Measurements from ENCODE around the gene AQP12B.

The AQP12B gene

DNA sequence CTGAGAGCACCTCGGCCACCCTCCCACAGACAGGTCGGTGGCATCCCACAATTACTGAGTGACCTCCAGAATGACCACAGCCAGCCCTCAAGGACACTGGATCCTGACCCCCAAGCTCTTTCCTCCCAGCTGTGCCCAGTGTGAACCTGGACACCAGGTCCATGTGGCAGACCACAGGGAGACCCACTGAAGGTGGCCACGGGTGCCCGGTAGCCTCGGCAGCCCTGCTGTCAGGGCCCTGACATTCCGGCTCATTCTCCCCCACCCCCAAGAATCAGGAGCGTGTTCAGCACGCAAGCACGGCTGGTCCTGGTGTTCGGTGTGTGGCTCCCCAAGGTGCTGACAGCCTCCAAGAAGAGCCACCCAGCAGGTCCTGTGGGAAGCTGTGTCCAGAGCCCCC, 41.7 kb upstream of the AQP12B start (continued):
- no peak for TF ChIP-seq TOX (CRISPR knock-in tag; IDR thresholded peaks at IDR 0.05; ENCODE audit: borderline replicate concordance)
- TF ChIP-seq PATZ1 (CRISPR knock-in tag; IDR thresholded peaks at IDR 0.05; ENCODE audit: borderline replicate concordance): no peak
- TF ChIP-seq ESRRG (CRISPR knock-in tag; IDR thresholded peaks at IDR 0.05): no peak

GRCh38 chr2:240723851-240724250, 41.2 kb upstream of the AQP12B start:
- TF ChIP-seq PPARA (CRISPR knock-in tag; IDR thresholded peaks at IDR 0.05; ENCODE audit: borderline replicate concordance) (no peak), ARNTL (CRISPR knock-in tag; IDR thresholded peaks at IDR 0.05; ENCODE audit: borderline replicate concordance, low read depth) (no peak), BACH2 (CRISPR knock-in tag; IDR thresholded peaks at IDR 0.05; ENCODE audit: borderline replicate concordance) (no peak), TOX (CRISPR knock-in tag; IDR thresholded peaks at IDR 0.05; ENCODE audit: borderline replicate concordance) (no peak), RARB (CRISPR knock-in tag; IDR thresholded peaks at IDR 0.05) (no peak), ZNF70 (CRISPR knock-in tag; IDR thresholded peaks at IDR 0.05) (no peak), TCF4 (CRISPR knock-in tag; IDR thresholded peaks at IDR 0.05; ENCODE audit: borderline replicate concordance) (no peak)

DNA sequence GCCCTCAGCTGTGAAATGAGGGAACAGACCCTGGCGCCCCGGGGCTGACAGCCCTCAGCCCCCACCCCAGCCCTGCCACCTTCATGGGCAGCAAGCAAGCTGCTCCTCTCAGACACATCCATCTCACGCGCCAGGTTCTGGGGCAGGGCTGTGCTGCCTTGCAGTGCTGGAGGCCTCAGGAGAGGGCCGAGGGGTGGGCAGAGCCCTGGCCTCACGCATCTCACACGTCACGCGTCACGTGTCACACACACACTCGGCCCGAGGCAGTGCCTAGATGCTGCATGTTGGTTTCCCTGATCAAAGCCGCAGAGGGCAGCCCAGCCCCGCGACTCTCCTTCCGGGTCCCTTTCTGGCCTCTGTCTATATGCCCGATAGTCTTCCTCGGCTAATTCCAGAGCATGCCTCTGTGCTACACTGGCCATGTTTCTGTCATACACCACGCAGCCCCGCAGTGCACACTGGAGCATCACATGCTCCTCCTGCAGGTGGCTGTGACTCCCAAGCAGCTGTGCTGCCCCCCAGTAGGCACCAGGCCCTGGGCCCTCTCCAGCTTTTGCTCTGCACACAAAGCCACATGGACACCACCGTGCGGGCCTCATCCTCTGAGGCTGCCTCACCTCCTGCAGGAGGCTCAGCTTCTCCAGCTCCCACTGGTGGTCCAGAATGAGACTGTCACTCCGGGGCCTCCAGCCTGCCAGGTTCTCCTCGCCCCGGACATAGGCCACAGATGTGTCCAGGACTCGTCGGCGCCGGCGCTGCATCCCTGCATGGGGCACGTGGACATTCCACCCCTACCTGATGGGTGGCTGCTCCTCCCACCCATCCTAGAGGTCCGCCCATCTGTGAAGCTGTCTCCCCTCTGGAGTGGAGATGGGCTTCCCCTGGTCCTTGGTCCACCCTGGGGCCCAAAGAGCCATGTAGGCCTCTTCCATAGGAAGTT, 40.4 kb upstream of the AQP12B start:
- no peak for ATAC-seq
- TF ChIP-seq ZFP30 (CRISPR knock-in tag; IDR thresholded peaks at IDR 0.05) (no peak), ISL1 (CRISPR knock-in tag; IDR thresholded peaks at IDR 0.05) (no peak), CSDC2 (CRISPR knock-in tag; IDR thresholded peaks at IDR 0.05) (no peak), ZFP3 (CRISPR knock-in tag; IDR thresholded peaks at IDR 0.05) (no peak)

More at GRCh38 chr2:240723851-240724250, 41.2 kb upstream of the AQP12B start:
- no peak for ATAC-seq

GRCh38 chr2:240722376-240722775, 39.7 kb upstream of the AQP12B start:
- TF ChIP-seq, protein P1, sequence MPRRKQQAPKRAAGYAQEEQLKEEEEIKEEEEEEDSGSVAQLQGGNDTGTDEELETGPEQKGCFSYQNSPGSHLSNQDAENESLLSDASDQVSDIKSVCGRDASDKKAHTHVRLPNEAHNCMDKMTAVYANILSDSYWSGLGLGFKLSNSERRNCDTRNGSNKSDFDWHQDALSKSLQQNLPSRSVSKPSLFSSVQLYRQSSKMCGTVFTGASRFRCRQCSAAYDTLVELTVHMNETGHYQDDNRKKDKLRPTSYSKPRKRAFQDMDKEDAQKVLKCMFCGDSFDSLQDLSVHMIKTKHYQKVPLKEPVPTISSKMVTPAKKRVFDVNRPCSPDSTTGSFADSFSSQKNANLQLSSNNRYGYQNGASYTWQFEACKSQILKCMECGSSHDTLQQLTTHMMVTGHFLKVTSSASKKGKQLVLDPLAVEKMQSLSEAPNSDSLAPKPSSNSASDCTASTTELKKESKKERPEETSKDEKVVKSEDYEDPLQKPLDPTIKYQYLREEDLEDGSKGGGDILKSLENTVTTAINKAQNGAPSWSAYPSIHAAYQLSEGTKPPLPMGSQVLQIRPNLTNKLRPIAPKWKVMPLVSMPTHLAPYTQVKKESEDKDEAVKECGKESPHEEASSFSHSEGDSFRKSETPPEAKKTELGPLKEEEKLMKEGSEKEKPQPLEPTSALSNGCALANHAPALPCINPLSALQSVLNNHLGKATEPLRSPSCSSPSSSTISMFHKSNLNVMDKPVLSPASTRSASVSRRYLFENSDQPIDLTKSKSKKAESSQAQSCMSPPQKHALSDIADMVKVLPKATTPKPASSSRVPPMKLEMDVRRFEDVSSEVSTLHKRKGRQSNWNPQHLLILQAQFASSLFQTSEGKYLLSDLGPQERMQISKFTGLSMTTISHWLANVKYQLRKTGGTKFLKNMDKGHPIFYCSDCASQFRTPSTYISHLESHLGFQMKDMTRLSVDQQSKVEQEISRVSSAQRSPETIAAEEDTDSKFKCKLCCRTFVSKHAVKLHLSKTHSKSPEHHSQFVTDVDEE (CRISPR knock-in tag; IDR thresholded peaks at IDR 0.05): no peak
- no peak for TF ChIP-seq POU6F1 (CRISPR knock-in tag; IDR thresholded peaks at IDR 0.05; ENCODE audit: borderline replicate concordance, low read depth)
- TF ChIP-seq GLIS3 (CRISPR knock-in tag; IDR thresholded peaks at IDR 0.05): no peak
- TF ChIP-seq TOX (CRISPR knock-in tag; IDR thresholded peaks at IDR 0.05; ENCODE audit: borderline replicate concordance): no peak
- no peak for TF ChIP-seq ZC3H10 (CRISPR knock-in tag; IDR thresholded peaks at IDR 0.05)
- TF ChIP-seq ISL1 (CRISPR knock-in tag; IDR thresholded peaks at IDR 0.05): no peak
- TF ChIP-seq ESRRG (CRISPR knock-in tag; IDR thresholded peaks at IDR 0.05): no peak
- no peak for TF ChIP-seq CREB5 (CRISPR knock-in tag; IDR thresholded peaks at IDR 0.05; ENCODE audit: low read depth)
- no peak for TF ChIP-seq ZNF70 (CRISPR knock-in tag; IDR thresholded peaks at IDR 0.05)
- TF ChIP-seq ZNF8 (CRISPR knock-in tag; IDR thresholded peaks at IDR 0.05): no peak
- no peak for TF ChIP-seq OSR1 (CRISPR knock-in tag; IDR thresholded peaks at IDR 0.05)
- TF ChIP-seq ZFP3 (CRISPR knock-in tag; IDR thresholded peaks at IDR 0.05): no peak
- TF ChIP-seq RARB (CRISPR knock-in tag; IDR thresholded peaks at IDR 0.05): no peak
- TF ChIP-seq, protein P2, sequence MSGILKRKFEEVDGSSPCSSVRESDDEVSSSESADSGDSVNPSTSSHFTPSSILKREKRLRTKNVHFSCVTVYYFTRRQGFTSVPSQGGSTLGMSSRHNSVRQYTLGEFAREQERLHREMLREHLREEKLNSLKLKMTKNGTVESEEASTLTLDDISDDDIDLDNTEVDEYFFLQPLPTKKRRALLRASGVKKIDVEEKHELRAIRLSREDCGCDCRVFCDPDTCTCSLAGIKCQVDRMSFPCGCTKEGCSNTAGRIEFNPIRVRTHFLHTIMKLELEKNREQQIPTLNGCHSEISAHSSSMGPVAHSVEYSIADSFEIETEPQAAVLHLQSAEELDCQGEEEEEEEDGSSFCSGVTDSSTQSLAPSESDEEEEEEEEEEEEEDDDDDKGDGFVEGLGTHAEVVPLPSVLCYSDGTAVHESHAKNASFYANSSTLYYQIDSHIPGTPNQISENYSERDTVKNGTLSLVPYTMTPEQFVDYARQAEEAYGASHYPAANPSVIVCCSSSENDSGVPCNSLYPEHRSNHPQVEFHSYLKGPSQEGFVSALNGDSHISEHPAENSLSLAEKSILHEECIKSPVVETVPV (CRISPR knock-in tag; IDR thresholded peaks at IDR 0.05): no peak
- TF ChIP-seq PATZ1 (CRISPR knock-in tag; IDR thresholded peaks at IDR 0.05; ENCODE audit: borderline replicate concordance): no peak
- TF ChIP-seq ZFP30 (CRISPR knock-in tag; IDR thresholded peaks at IDR 0.05): no peak
- TF ChIP-seq ZNF565 (CRISPR knock-in tag; conservative IDR thresholded peaks at IDR 0.05; ENCODE audit: low read depth): no peak
- TF ChIP-seq SNAI2 (CRISPR knock-in tag; IDR thresholded peaks at IDR 0.05): no peak
- no peak for TF ChIP-seq BACH2 (CRISPR knock-in tag; IDR thresholded peaks at IDR 0.05; ENCODE audit: borderline replicate concordance)
- no peak for ATAC-seq

All from SK-N-SH treated with all-trans-retinoic acid at 6 μM for 48 hours (cell line).